T-helper 1 cell treated with Interleukin-12 subunit alpha and Interleukin-12 subunit beta and Interleukin-4 antibody, amounts not matched to agents 30 μg/mL and 1 μg/mL, for 36 hours (primary cell): Measurements from ENCODE around the gene GNAI1.
"Not testable (repeated sequence)": the region's sequence is repeated elsewhere in the genome, so short reads cannot be mapped to it uniquely, and the experiment has no call there.

Experiments used
- H3K27ac Mint-ChIP-seq: one replicate; pipeline ENCODE4 v1.8.0; 2021; ENCODE audit warnings: mild to moderate bottlenecking, mixed read lengths
- H3K27me3 Mint-ChIP-seq: one replicate; pipeline ENCODE4 v1.8.0; 2021; ENCODE audit warnings: low read depth, mixed read lengths
- H3K36me3 Mint-ChIP-seq: one replicate; pipeline ENCODE4 v1.8.0; 2021; ENCODE audit warnings: low read depth, mixed read lengths
- H3K4me1 Mint-ChIP-seq: one replicate; pipeline ENCODE4 v1.8.0; 2021; ENCODE audit warnings: low read depth, mixed read lengths
- H3K4me3 Mint-ChIP-seq: one replicate; pipeline ENCODE4 v1.8.0; 2021; ENCODE audit warnings: mild to moderate bottlenecking, moderate library complexity, mixed read lengths
- H3K9me3 Mint-ChIP-seq: one replicate; pipeline ENCODE4 v1.8.0; 2021; ENCODE audit warnings: mixed read lengths

GNAI1 gene

DNA sequence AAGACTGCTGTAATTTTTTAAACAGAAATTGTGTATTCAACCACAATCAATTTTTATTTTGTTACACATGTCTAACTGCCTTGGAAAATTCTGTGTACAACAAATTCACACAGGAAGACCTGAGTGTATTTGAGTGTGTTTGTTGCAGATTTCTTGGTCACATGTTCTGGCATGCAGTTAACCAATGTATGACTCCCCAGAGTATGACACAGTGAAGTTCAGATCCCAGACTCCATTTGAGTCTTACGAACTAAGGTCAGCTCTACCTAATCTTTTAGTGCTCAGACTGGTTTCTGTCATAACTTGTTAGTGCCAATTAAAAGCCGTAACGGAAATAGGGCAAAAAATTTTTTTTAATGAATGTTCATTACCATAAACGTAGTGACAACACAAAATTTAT, 5.8 kb downstream of the GNAI1 start:
- peaks cover 58% of the 10 kb centered on the region for H3K27me3 Mint-ChIP-seq
- peaks cover 13% of the 10 kb centered on the region for H3K4me1 Mint-ChIP-seq
- peaks cover 2% of the 10 kb centered on the region for H3K36me3 Mint-ChIP-seq
- H3K27ac Mint-ChIP-seq, result no peak overlapping the region
- no peak overlapping the region for H3K4me3 Mint-ChIP-seq
- H3K9me3 Mint-ChIP-seq, result no peaks in the 10 kb centered on the region

- Mint-ChIP-seq H3K4me1 (peaks cover 8% of the 10 kb centered on the region), H3K36me3 (peaks cover 2% of the 10 kb centered on the region), H3K27me3 (peaks cover 54% of the 10 kb centered on the region), H3K9me3 (no peaks in the 10 kb centered on the region), H3K4me3 (no peak overlapping the region), H3K27ac (no peak overlapping the region)
These were observed 6.7 kb downstream of the GNAI1 start for GRCh38 chr7:80141376-80141775.

DNA sequence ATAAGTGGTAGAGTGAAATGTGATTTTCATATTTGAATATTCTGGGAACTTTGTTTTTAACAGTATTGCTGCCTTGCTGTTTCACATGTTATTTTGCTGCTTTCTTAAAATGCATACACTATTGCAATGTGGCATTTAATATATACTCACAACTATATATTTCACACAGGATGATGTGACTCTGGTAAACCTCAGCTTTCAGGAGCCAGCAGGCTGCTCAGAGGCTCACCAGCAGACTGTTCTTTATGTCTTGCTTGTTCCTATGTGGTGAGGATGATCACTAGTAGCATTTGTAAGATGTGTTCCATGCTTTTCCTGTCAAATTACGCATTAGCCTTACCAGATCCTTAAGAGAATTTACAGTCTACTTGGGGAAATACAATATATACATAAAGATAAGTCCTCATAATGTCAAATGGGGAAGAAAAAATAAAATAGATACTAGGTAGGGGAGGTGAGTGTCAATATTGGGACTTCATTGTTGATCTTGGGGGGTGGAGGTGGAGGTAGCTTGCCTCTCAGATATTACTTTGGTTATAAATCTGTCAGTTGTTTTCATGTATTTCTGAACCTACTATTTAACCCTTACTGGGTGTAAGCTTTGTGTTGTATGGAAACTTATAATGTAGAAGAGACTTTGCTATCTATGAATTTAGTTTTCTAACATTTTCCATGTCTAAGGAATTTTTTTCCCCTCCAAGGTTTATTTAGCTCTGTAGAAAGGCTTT, 8.4 kb downstream of the GNAI1 start:
- no peaks in the 10 kb centered on the region for H3K36me3 Mint-ChIP-seq
- H3K4me1 Mint-ChIP-seq, result peaks cover 2% of the 10 kb centered on the region
- no peaks in the 10 kb centered on the region for H3K9me3 Mint-ChIP-seq
- peaks cover 45% of the 10 kb centered on the region for H3K27me3 Mint-ChIP-seq
- H3K27ac Mint-ChIP-seq, result no peak overlapping the region
- no peak overlapping the region for H3K4me3 Mint-ChIP-seq

GRCh38 chr7:80145780-80146422, 11.3 kb downstream of the GNAI1 start:
- Mint-ChIP-seq H3K4me1 (peaks cover 2% of the 10 kb centered on the region), H3K36me3 (no peaks in the 10 kb centered on the region), H3K27ac (no peak overlapping the region), H3K9me3 (no peaks in the 10 kb centered on the region), H3K27me3 (peaks cover 29% of the 10 kb centered on the region), H3K4me3 (no peak overlapping the region)

DNA sequence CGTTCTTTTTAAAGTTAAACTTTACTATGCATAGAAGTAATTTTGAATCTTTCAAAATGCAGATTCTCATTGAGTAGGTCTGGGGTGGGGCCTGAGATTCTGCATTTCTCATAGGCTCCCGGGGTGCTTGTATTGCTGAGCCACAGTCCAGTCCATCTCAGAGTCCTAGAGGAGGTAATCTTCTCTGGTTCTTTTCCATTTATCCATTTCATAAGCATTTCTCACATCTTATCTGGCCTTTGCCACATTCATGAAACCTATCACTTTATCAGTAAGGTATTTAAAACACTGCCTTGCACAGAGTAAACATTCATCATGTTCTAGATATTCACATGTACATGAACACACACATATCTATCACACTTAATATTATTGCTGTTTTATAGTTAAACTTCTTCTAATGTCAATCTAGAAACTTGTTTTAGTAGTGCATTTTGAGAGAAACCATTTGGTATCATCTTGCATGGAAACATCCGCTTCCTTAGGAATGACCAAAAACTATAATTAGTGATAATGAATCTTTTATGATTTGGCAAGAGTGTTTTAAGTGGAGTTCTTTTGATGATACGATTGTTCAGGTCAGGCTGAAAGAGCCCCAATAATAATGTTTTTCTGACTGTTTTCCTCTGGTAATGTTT, 12.0 kb downstream of the GNAI1 start:
- Mint-ChIP-seq H3K27ac (no peak overlapping the region), H3K36me3 (no peaks in the 10 kb centered on the region), H3K27me3 (peaks cover 23% of the 10 kb centered on the region), H3K4me3 (no peak overlapping the region), H3K9me3 (no peaks in the 10 kb centered on the region), H3K4me1 (peaks cover 9% of the 10 kb centered on the region)

DNA sequence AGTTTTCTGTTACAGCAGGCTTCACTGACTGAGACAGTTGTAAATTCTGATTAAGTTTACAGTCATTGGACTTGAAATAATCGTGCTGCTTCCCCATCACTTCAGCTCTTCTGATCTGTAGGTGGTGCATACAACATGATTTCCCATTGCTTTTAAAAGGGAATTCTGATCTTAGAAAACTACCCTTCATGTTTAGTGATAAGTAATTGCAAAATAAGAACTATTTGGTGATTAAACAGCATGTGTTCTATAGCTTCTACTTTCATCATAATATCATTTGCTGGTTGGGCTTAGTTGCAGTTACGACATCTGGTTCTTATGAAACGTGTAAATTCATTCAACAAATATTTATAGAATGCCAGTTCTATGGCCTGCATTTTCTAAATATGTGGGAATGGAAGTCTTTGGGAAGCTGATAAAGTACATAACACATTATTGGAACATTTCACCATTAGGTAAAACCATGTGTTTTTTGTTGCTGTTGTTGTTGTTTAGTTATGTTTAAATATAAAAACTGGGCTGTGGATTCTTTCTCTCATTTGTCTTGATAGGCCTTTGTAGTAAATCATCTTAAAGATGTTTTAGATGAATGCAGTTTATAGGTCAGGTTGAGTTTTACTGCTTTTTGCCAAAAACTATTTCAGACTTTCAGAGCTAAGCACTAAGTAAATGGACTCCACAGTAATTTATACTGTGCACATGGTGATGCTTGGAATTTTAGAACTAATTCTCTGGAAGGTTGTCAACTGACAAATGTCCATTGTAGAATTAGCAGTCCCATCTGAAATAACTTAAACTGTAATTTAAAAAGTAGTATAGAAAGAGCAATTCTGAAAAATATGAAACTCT, 13.1 kb downstream of the GNAI1 start:
- Mint-ChIP-seq H3K36me3 (no peaks in the 10 kb centered on the region), H3K27ac (no peak overlapping the region), H3K27me3 (peaks cover 21% of the 10 kb centered on the region), H3K4me3 (no peak overlapping the region), H3K4me1 (peaks cover 14% of the 10 kb centered on the region), H3K9me3 (no peaks in the 10 kb centered on the region)

DNA sequence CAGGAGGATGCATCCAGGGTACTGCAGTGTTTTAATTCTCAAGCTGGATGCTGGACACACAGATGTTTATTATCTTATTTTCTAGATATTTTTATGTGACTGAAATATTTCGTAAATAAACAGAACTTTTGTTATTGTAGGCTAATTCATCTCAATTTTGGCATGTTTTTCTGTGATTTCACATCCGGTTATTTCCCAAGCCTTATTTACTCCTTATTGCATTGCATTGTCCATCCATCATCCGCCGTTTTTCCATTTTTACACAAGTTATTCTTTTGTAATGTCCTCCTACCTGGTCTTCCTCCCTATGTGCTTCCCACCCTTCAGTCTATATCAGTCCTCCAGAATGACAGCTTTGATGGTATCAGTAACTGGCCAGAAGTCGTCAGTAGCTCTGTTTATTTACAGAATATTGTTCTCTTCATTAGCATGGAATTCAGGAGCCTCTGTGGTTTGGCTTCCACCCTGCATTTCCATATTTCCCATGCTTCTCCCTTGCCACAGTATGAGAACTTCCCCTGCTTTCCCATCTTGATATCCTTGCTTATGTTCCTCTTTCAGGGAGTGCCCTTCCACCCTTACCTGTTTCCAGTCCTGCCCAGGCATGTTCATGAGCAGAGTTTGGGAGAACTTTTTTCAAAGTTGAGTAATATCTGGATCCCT, 16.1 kb downstream of the GNAI1 start:
- peaks cover 7% of the 10 kb centered on the region for H3K27me3 Mint-ChIP-seq
- peaks cover 14% of the 10 kb centered on the region for H3K4me1 Mint-ChIP-seq
- H3K27ac Mint-ChIP-seq, result no peak overlapping the region
- H3K9me3 Mint-ChIP-seq, result no peaks in the 10 kb centered on the region
- no peaks in the 10 kb centered on the region for H3K36me3 Mint-ChIP-seq
- H3K4me3 Mint-ChIP-seq, result no peak overlapping the region

GRCh38 chr7:80151274-80151665, 16.6 kb downstream of the GNAI1 start:
- H3K27me3 Mint-ChIP-seq, result peaks cover 6% of the 10 kb centered on the region
- H3K9me3 Mint-ChIP-seq, result no peaks in the 10 kb centered on the region
- peaks cover 14% of the 10 kb centered on the region for H3K4me1 Mint-ChIP-seq
- H3K4me3 Mint-ChIP-seq, result no peak overlapping the region
- no peaks in the 10 kb centered on the region for H3K36me3 Mint-ChIP-seq
- no peak overlapping the region for H3K27ac Mint-ChIP-seq

DNA sequence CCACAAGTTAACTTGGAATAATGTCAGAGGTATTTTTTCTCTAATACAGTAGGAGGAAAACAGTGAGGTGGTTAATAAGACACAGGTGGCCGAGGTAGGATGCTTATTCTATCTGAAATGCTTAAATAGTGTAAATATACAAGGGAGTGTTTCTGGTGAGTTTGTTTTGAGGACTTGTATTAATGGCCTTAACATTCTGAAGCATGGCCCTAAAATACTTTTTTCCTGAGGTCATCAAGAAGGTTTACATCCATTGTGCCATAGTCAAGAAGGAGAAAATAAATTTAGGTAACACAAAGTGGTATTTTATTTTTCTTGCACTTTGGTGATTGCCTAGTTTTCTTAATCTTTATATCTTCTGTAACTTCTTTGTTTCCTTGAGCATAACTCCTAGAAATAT, 18.8 kb downstream of the GNAI1 start:
- Mint-ChIP-seq H3K27ac (no peak overlapping the region), H3K9me3 (no peaks in the 10 kb centered on the region), H3K4me3 (no peak overlapping the region), H3K27me3 (peaks cover 3% of the 10 kb centered on the region), H3K4me1 (peaks cover 14% of the 10 kb centered on the region), H3K36me3 (no peaks in the 10 kb centered on the region)

- Mint-ChIP-seq H3K4me1 (peaks cover 14% of the 10 kb centered on the region), H3K27me3 (peaks cover 3% of the 10 kb centered on the region), H3K9me3 (no peaks in the 10 kb centered on the region), H3K27ac (no peak overlapping the region), H3K36me3 (no peaks in the 10 kb centered on the region), H3K4me3 (no peak overlapping the region)
These were observed 20.2 kb downstream of the GNAI1 start for GRCh38 chr7:80154656-80155333.

GRCh38 chr7:80155374-80155773, 20.7 kb downstream of the GNAI1 start:
- no peak overlapping the region for H3K4me3 Mint-ChIP-seq
- H3K36me3 Mint-ChIP-seq, result no peaks in the 10 kb centered on the region
- H3K27ac Mint-ChIP-seq, result no peak overlapping the region
- H3K27me3 Mint-ChIP-seq, result peaks cover under 1% of the 10 kb centered on the region
- H3K4me1 Mint-ChIP-seq, result peaks cover 12% of the 10 kb centered on the region
- H3K9me3 Mint-ChIP-seq, result no peaks in the 10 kb centered on the region

- not testable (repeated sequence) for H3K27me3 Mint-ChIP-seq, H3K4me1 Mint-ChIP-seq, H3K9me3 Mint-ChIP-seq, H3K27ac Mint-ChIP-seq, H3K4me3 Mint-ChIP-seq, H3K36me3 Mint-ChIP-seq
These were observed 23.1 kb downstream of the GNAI1 start for GRCh38 chr7:80157770-80158169.

GRCh38 chr7:80159802-80160201, 25.2 kb downstream of the GNAI1 start:
- Mint-ChIP-seq H3K4me1 (no peaks in the 10 kb centered on the region), H3K27me3 (no peaks in the 10 kb centered on the region), H3K27ac (no peak overlapping the region), H3K9me3 (peaks cover 4% of the 10 kb centered on the region), H3K4me3 (no peak overlapping the region), H3K36me3 (no peaks in the 10 kb centered on the region)

DNA sequence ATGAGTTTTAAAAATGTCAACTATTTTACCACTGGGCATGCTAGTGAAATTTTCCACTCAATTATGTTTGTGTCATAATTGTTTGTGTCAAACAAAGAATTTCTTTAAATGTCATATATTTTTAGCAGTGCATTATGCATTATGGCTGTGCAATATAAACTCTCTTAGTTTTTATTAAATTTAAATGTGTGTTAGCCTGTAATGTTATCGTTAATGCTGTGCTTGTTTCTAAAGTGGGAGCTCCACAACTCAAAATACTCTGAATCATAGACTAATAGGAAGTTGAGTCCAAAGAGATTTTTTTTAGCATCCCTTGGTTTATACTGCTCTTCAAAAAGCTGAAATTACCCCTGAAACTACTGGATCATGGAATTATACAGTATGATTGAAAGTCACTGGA, 26.8 kb downstream of the GNAI1 start:
- Mint-ChIP-seq H3K4me1 (no peaks in the 10 kb centered on the region), H3K4me3 (no peak overlapping the region), H3K9me3 (peaks cover 5% of the 10 kb centered on the region), H3K36me3 (no peaks in the 10 kb centered on the region), H3K27me3 (no peaks in the 10 kb centered on the region), H3K27ac (no peak overlapping the region)
